H1 (cell line): ENCODE results near the gene SLC39A9. TPM values are rescaled to one million over a fixed set of nuclear protein-coding genes. Genes with fewer than 3 reads are reported as not detected.

ENCODE experiments used
- CTCF ChIA-PET: fragments of 300-600 bp; sonication (Branson Sonifier 250); formaldehyde crosslinking; loops from one replicate; lab custom pipeline; 2021; ENCODE audit not compliant: partially characterized antibody; lab: Charles Lee
- POLR2A ChIA-PET: fragments of 300-600 bp; sonication (Branson Sonifier 250); formaldehyde crosslinking; loops from one replicate; lab custom pipeline; 2021; ENCODE audit warnings: inconsistent platforms; ENCODE audit not compliant: partially characterized antibody; lab: Charles Lee
- DNase-seq, 2 experiments: peaks; one replicate each; pipeline versions ENCODE4 v3.0.0 to v3.0.0-alpha.2; 2010 to 2022; ENCODE audit warnings: low spot score in 2 of 2, low read depth in 1 of 2, mixed read lengths in 1 of 2
- FAIRE-seq: peaks from 2 replicates; lab custom pipeline; 2011; peaks lifted over from hg19 to GRCh38; lab: Jason Lieb, UNC
- H2AFZ ChIP-seq: 2 replicates; pipeline ENCODE4 v1.8.1; 2012; ENCODE audit warnings: low read length, inconsistent platforms
- H2AK5ac ChIP-seq: 2 replicates; pipeline ENCODE4 v1.6.1; 2013; ENCODE audit warnings: low read depth, low read length
- H2BK120ac ChIP-seq: replicated peaks from 2 replicates; pipeline ENCODE3; 2013; ENCODE audit warnings: low read depth, low read length, inconsistent platforms
- H2BK12ac ChIP-seq: 2 replicates; pipeline ENCODE4 v1.6.1; 2013; ENCODE audit warnings: low read depth, low read length
- H2BK15ac ChIP-seq: 2 replicates; pipeline ENCODE4 v1.6.1; 2013; ENCODE audit warnings: low read length
- H2BK20ac ChIP-seq: 2 replicates; pipeline ENCODE4 v1.6.1; 2013; ENCODE audit warnings: low read length
- H2BK5ac ChIP-seq: 2 replicates; pipeline ENCODE4 v1.6.1; 2013; ENCODE audit warnings: low read depth, low read length
- H3K14ac ChIP-seq: 2 replicates; pipeline ENCODE4 v1.6.1; 2013; ENCODE audit warnings: inconsistent platforms; ENCODE audit not compliant: insufficient read length
- H3K18ac ChIP-seq: 2 replicates; pipeline ENCODE4 v1.6.1; 2013; ENCODE audit warnings: low read length; ENCODE audit errors: extremely low read depth
- H3K23ac ChIP-seq: 2 replicates; pipeline ENCODE4 v1.6.1; 2013; ENCODE audit warnings: inconsistent platforms; ENCODE audit not compliant: insufficient read length
- H3K23me2 ChIP-seq: 2 replicates; pipeline ENCODE4 v1.6.1; 2013; ENCODE audit warnings: low read depth, low read length
- H3K27ac ChIP-seq: 2 replicates; pipeline ENCODE4 v1.6.1; 2011; ENCODE audit warnings: low read depth, low read length, inconsistent platforms
- H3K27me3 ChIP-seq, 4 experiments: replicated peaks in 1 of 4; 1 replicate in 1 of 4; 2 replicates in 3 of 4; pipeline versions ENCODE4 v1.6.1 to v1.8.1; 2011 to 2013; ENCODE audit warnings: low read length in 3 of 4, mild to moderate bottlenecking in 3 of 4, inconsistent platforms in 2 of 4, mixed read lengths in 2 of 4, moderate library complexity in 1 of 4; ENCODE audit not compliant: control insufficient read depth in 3 of 4, insufficient read depth in 3 of 4; ENCODE audit errors: extremely low read depth in 1 of 4
- H3K36me3 ChIP-seq, 4 experiments: 2 replicates each; pipeline versions ENCODE4 v1.6.1 to v1.8.1; 2011 to 2013; ENCODE audit warnings: mild to moderate bottlenecking in 4 of 4, low read length in 3 of 4, moderate library complexity in 2 of 4, control low read depth in 1 of 4, inconsistent platforms in 1 of 4; ENCODE audit not compliant: insufficient read depth in 4 of 4, control insufficient read depth in 2 of 4
- H3K4ac ChIP-seq: replicated peaks from 2 replicates; pipeline ENCODE3; 2013; ENCODE audit warnings: low read length, low read depth, mixed read lengths, inconsistent platforms; ENCODE audit not compliant: insufficient read length
- H3K4me1 ChIP-seq, 4 experiments: replicated peaks in 1 of 4; 1 replicate in 1 of 4; 2 replicates in 3 of 4; pipeline versions ENCODE4 v1.6.1 to v1.8.1; 2011 to 2013; ENCODE audit warnings: low read length in 3 of 4, inconsistent platforms in 2 of 4, mixed read lengths in 1 of 4; ENCODE audit not compliant: insufficient read depth in 4 of 4, control insufficient read depth in 3 of 4
- H3K4me2 ChIP-seq, 2 experiments: 2 replicates each; pipeline versions ENCODE4 v1.6.1 to v1.8.1; 2011 to 2013; ENCODE audit warnings: low read depth in 2 of 2, low read length in 2 of 2, control low read depth in 1 of 2, inconsistent platforms in 1 of 2, mild to moderate bottlenecking in 1 of 2; ENCODE audit not compliant: insufficient read depth in 1 of 2
- H3K4me3 ChIP-seq, 4 experiments: fragments of 200-600, 300-600 bp in 1 of 4; sonication (generic), shearing (Covaris generic), sonication (Bioruptor Twin) in 1 of 4; 2 replicates each; pipeline versions ENCODE4 v1.5.1 to v1.8.1; 2011 to 2016; ENCODE audit warnings: low read length in 4 of 4, low read depth in 3 of 4, control low read depth in 2 of 4, inconsistent platforms in 2 of 4, mild to moderate bottlenecking in 2 of 4, mixed read lengths in 1 of 4, moderate library complexity in 1 of 4; ENCODE audit not compliant: insufficient read depth in 2 of 4; ENCODE audit errors: extremely low read depth in 1 of 4
- H3K56ac ChIP-seq: replicated peaks from 2 replicates; pipeline ENCODE3; 2013; ENCODE audit warnings: low read depth, mild to moderate bottlenecking, mixed read lengths, low read length, inconsistent platforms; ENCODE audit not compliant: insufficient read length
- H3K79me1 ChIP-seq: 2 replicates; pipeline ENCODE4 v1.6.1; 2013; ENCODE audit warnings: low read depth, low read length, control low read depth
- H3K79me2 ChIP-seq, 2 experiments: 2 replicates each; pipeline versions ENCODE4 v1.6.1 to v1.8.1; 2012 to 2013; ENCODE audit warnings: low read length in 2 of 2, mild to moderate bottlenecking in 2 of 2, inconsistent platforms in 1 of 2; ENCODE audit not compliant: insufficient read depth in 2 of 2, control insufficient read depth in 1 of 2
- H3K9ac ChIP-seq, 4 experiments: replicated peaks in 1 of 4; 1 replicate in 1 of 4; 2 replicates in 3 of 4; pipeline versions ENCODE4 v1.6.1 to v1.8.1; 2011 to 2013; ENCODE audit warnings: low read depth in 3 of 4, low read length in 3 of 4, control low read depth in 2 of 4, mild to moderate bottlenecking in 2 of 4, moderate library complexity in 2 of 4, inconsistent platforms in 1 of 4; ENCODE audit errors: extremely low read depth in 1 of 4
- H3K9me3 ChIP-seq, 2 experiments: 2 replicates each; pipeline versions ENCODE4 v1.6.1 to v1.8.1; 2012 to 2013; ENCODE audit warnings: mild to moderate bottlenecking in 2 of 2, moderate library complexity in 2 of 2, control low read depth in 1 of 2, inconsistent platforms in 1 of 2, low read depth in 1 of 2, low read length in 1 of 2, mixed read lengths in 1 of 2; ENCODE audit not compliant: insufficient read depth in 2 of 2
- H4K20me1 ChIP-seq, 2 experiments: replicated peaks in 1 of 2; 2 replicates each; pipeline versions ENCODE3 to v1.8.1; 2011 to 2013; ENCODE audit warnings: inconsistent platforms in 2 of 2, low read length in 2 of 2, mild to moderate bottlenecking in 1 of 2; ENCODE audit not compliant: insufficient read depth in 2 of 2, control insufficient read depth in 1 of 2
- H4K5ac ChIP-seq: 2 replicates; pipeline ENCODE4 v1.6.1; 2013; ENCODE audit warnings: low read length, low read depth, mixed read lengths, inconsistent platforms; ENCODE audit not compliant: insufficient read length
- H4K8ac ChIP-seq: 2 replicates; pipeline ENCODE4 v1.8.0; 2013; ENCODE audit warnings: mild to moderate bottlenecking, moderate library complexity, low read length, inconsistent platforms; ENCODE audit not compliant: insufficient read depth; ENCODE audit errors: extremely low read depth
- H4K91ac ChIP-seq: replicated peaks from 2 replicates; pipeline ENCODE3; 2013; ENCODE audit warnings: low read length, mixed read lengths, inconsistent platforms; ENCODE audit not compliant: insufficient read length
- ATF3 ChIP-seq: IDR thresholded peaks from 2 replicates; pipeline ENCODE4 v1.6.1; 2011; ENCODE audit warnings: low read depth, mild to moderate bottlenecking, low read length; ENCODE audit not compliant: insufficient read depth
- BCL11A ChIP-seq, 2 experiments: IDR thresholded peaks; one replicate each; pipeline ENCODE4 v1.6.1; 2011; ENCODE audit warnings: low read depth in 2 of 2, low read length in 2 of 2, mild to moderate bottlenecking in 2 of 2
- CHD1 ChIP-seq: IDR thresholded peaks from 2 replicates; pipeline ENCODE4 v1.6.1; 2012; ENCODE audit warnings: low read depth, low read length, improper control_type of control experiment
- CHD2 ChIP-seq: IDR thresholded peaks from 2 replicates; pipeline ENCODE4 v1.6.1; 2012; ENCODE audit warnings: low read length, improper control_type of control experiment
- EGR1 ChIP-seq: IDR thresholded peaks from 2 replicates; pipeline ENCODE4 v1.6.1; 2011; ENCODE audit warnings: low read depth, low read length, borderline replicate concordance
- EP300 ChIP-seq, 2 experiments: IDR thresholded peaks; 1 replicate in 1 of 2; 2 replicates in 1 of 2; pipeline ENCODE4 v1.6.1; 2011 to 2012; ENCODE audit warnings: low read depth in 2 of 2, low read length in 2 of 2, mild to moderate bottlenecking in 2 of 2, borderline replicate concordance in 1 of 2, inconsistent platforms in 1 of 2, moderate library complexity in 1 of 2
- GABPA ChIP-seq: IDR thresholded peaks from 2 replicates; pipeline ENCODE4 v1.6.1; 2011; ENCODE audit warnings: mild to moderate bottlenecking, low read length, moderate library complexity, borderline replicate concordance; ENCODE audit not compliant: insufficient read depth
- NRF1 ChIP-seq: IDR thresholded peaks from 2 replicates; pipeline ENCODE4 v1.6.1; 2011; ENCODE audit warnings: mild to moderate bottlenecking, low read depth, low read length, improper control_type of control experiment
- POU5F1 ChIP-seq: IDR thresholded peaks from 2 replicates; pipeline ENCODE4 v1.6.1; 2011; ENCODE audit warnings: low read depth, mild to moderate bottlenecking, low read length, moderate library complexity
- RAD21 ChIP-seq, 2 experiments: IDR thresholded peaks in 1 of 2; conservative IDR thresholded peaks in 1 of 2; 2 replicates each; pipeline ENCODE4 v1.6.1; 2011; ENCODE audit warnings: low read depth in 2 of 2, low read length in 2 of 2, improper control_type of control experiment in 1 of 2, inconsistent platforms in 1 of 2, mild to moderate bottlenecking in 1 of 2, moderate library complexity in 1 of 2
- SAP30 ChIP-seq: fragments of 300-600 bp; sonication (generic); IDR thresholded peaks from 2 replicates; pipeline ENCODE4 v1.7.1; 2012; ENCODE audit warnings: low read length, moderate library complexity, mild to moderate bottlenecking, inconsistent platforms; ENCODE audit not compliant: insufficient read depth, insufficient replicate concordance
- SP4 ChIP-seq: IDR thresholded peaks from 2 replicates; pipeline ENCODE4 v1.6.1; 2012; ENCODE audit warnings: low read length, inconsistent platforms
- TBP ChIP-seq: IDR thresholded peaks from 2 replicates; pipeline ENCODE4 v1.6.1; 2011; ENCODE audit warnings: low read depth, low read length, improper control_type of control experiment
- WGBS, 2 experiments: shearing (Covaris generic) in 1 of 2; methylation state at CpG; one replicate each; pipeline versions ENCODE4 v1.1.6 to v1.1.7; 2013 to 2015; ENCODE audit warnings: low lambda C conversion rate in 2 of 2, mixed read lengths in 2 of 2, inconsistent platforms in 1 of 2, low coverage in 1 of 2, missing lambda C conversion rate in 1 of 2; ENCODE audit not compliant: insufficient replicate concordance in 2 of 2, insufficient coverage in 1 of 2, insufficient read length in 1 of 2; ENCODE audit errors: extremely low coverage in 1 of 2, missing lambda C conversion rate in 1 of 2; 5-methylcytosine and 5-hydroxymethylcytosine counted together
- polyA plus RNA-seq, 7 experiments: library from polyadenylated mRNA; depleted of rRNA in 3 of 7; stranded (reverse) in 5 of 7; unstranded in 2 of 7; fragments of >200 nt in 5 of 7; fragments of 200-250 nt in 2 of 7; gene quantifications; 1 replicate in 5 of 7; 2 replicates in 1 of 7; 4 replicates in 1 of 7; pipeline versions ENCODE4 v1.2.1 to v1.2.3, GENCODE V29; 2011 to 2013; ENCODE audit warnings: missing spikeins in 2 of 7, mixed read lengths in 2 of 7
- total RNA-seq: library from RNA; stranded (reverse); fragmentation: NEBNext Ultra II Directional; extraction: Animal tissue kit (Norgen Biotek cat#: 25700); gene quantifications from 2 replicates; pipeline ENCODE4 v1.2.1, GENCODE V29; 2021

The SLC39A9 gene
- total and polyA plus RNA-seq, 2 of the 8 experiments (the other 6 are each of a cell fraction or from before 2014, with no cell fraction given) = 31.0 to 44.2 TPM

- TF ChIP-seq EP300 (IDR thresholded peaks at IDR 0.05; ENCODE audit: borderline replicate concordance in 1 of 2, low read depth in 2 of 2, low read length in 2 of 2) = no peak
- no peak for TF ChIP-seq POU5F1
- no peak for TF ChIP-seq GABPA
- no peak for TF ChIP-seq NRF1
- no peak for TF ChIP-seq BCL11A (IDR thresholded peaks at IDR 0.05; ENCODE audit: low read depth in 2 of 2, low read length in 2 of 2)
- no peak for TF ChIP-seq SAP30
- no peak for TF ChIP-seq SP4
- TF ChIP-seq CHD2 = no peak
- TF ChIP-seq TBP = no peak
- TF ChIP-seq EGR1 = no peak
- TF ChIP-seq RAD21 (IDR thresholded peaks at IDR 0.05 in 1 of 2, conservative IDR thresholded peaks at IDR 0.05 in 1 of 2; ENCODE audit: low read depth in 2 of 2, low read length in 2 of 2) = no peak
- no peak for TF ChIP-seq CHD1
- no peak for TF ChIP-seq ATF3
- Histone ChIP-seq H4K8ac (no peak overlapping the region), H3K36me3 (no peaks in the 10 kb centered on the region), H3K23ac (no peak overlapping the region), H3K27ac (no peak overlapping the region), H3K18ac (no peak overlapping the region), H4K20me1 (no peaks in the 10 kb centered on the region), H2AFZ (no peak overlapping the region), H3K56ac (no peak overlapping the region), H2BK120ac (no peak overlapping the region), H2BK20ac (no peak overlapping the region), H3K27me3 (peaks cover 30 to 45% (median 40%) of the 10 kb centered on the region in 4 experiments), H4K5ac (no peak overlapping the region), H3K4me3 (no peak overlapping the region), H3K23me2 (peaks cover 16% of the 10 kb centered on the region), H3K4me1 (peaks cover 0 to 5% (median 2%) of the 10 kb centered on the region in 4 experiments; a peak in 1 of 7 replicates), H2BK12ac (no peak overlapping the region), H3K4me2 (no peak overlapping the region), H2BK5ac (no peak overlapping the region), H3K79me2 (no peaks in the 10 kb centered on the region), H3K79me1 (no peaks in the 10 kb centered on the region), H2BK15ac (no peak overlapping the region), H3K9ac (no peak overlapping the region), H4K91ac (no peak overlapping the region), H3K14ac (no peak overlapping the region), H2AK5ac (no peak overlapping the region), H3K4ac (no peak overlapping the region), H3K9me3 (no peaks in the 10 kb centered on the region)
- WGBS, 2 experiments = 74% methylated on average over 4 of the region's 4 CpGs; no CpG with 5 or more reads in 1 of the 2 experiments
- DNase-seq (no peak), FAIRE-seq (no peak)
- ChIA-PET CTCF (interaction anchor here (0.8 to 5.0 kb wide), 7 partner anchors 12 to 244 kb away, joined by 3 to 36 read pairs (median 4); no protein-coding TSS in a partner anchor), POLR2A (interaction anchor here (1.0 kb wide), 1 partner anchor 84 kb away, joined by 3 read pairs; no protein-coding TSS in a partner anchor)
Measured at GRCh38 chr14:69487226-69487625, 88.7 kb downstream of the SLC39A9 start.
